Spinal cord (tissue), 10 donors: ENCODE measurements around the gene SLC25A15. TPM values are rescaled to one million over a fixed set of nuclear protein-coding genes. Genes with fewer than 3 reads are reported as not detected.
"Not testable (repeated sequence)": the region's sequence is repeated elsewhere in the genome, so short reads cannot be mapped to it uniquely, and the experiment has no call there.

Experiments
- DNase-seq, 6 donors: peaks; one replicate each; pipeline versions ENCODE4 v3.0.0 to v3.0.0-alpha.2; 2013 to 2015; ENCODE audit warnings: low spot score in 6 of 6, low read depth in 4 of 6
- H3K27ac ChIP-seq: one replicate; pipeline ENCODE4 v1.5.1; 2013; ENCODE audit warnings: low read depth, low read length, control low read depth
- H3K27me3 ChIP-seq: one replicate; pipeline ENCODE4 v1.6.1; 2013; ENCODE audit warnings: low read length; ENCODE audit not compliant: control insufficient read depth, insufficient read depth
- H3K36me3 ChIP-seq: one replicate; pipeline ENCODE4 v1.6.1; 2013; ENCODE audit warnings: low read length; ENCODE audit not compliant: control insufficient read depth, insufficient read depth
- H3K4me1 ChIP-seq: one replicate; pipeline ENCODE4 v1.6.1; 2013; ENCODE audit warnings: low read length; ENCODE audit not compliant: control insufficient read depth, insufficient read depth
- H3K4me3 ChIP-seq: one replicate; pipeline ENCODE4 v1.5.1; 2013; ENCODE audit warnings: low read depth, low read length, control low read depth
- H3K9me3 ChIP-seq: one replicate; pipeline ENCODE4 v1.6.1; 2013; ENCODE audit warnings: low read length; ENCODE audit not compliant: control insufficient read depth, insufficient read depth
- WGBS: methylation state at CpG from one replicate; pipeline ENCODE4 v1.1.5; 2013; ENCODE audit warnings: missing lambda C conversion rate; ENCODE audit not compliant: insufficient coverage; 5-methylcytosine and 5-hydroxymethylcytosine counted together
- polyA plus RNA-seq, 2 donors: library from polyadenylated mRNA; unstranded; fragments of 120-200 nt; gene quantifications; one replicate each; pipeline ENCODE4 v1.2.1, GENCODE V29; 2013; ENCODE audit not compliant: insufficient read length in 2 of 2
- total RNA-seq, 2 donors: library from RNA; depleted of rRNA in 1 of 2; stranded (reverse); fragments of 120-200 nt in 1 of 2; fragments of >200 nt in 1 of 2; gene quantifications; one replicate each; pipeline versions ENCODE4 v1.2.3 to v1.2.4, GENCODE V29; 2013 to 2014
- donor health status: healthy.

SLC25A15 gene
- total and polyA plus RNA-seq, 4 donors: 16.0 to 18.1 (median 17.9) TPM

DNA sequence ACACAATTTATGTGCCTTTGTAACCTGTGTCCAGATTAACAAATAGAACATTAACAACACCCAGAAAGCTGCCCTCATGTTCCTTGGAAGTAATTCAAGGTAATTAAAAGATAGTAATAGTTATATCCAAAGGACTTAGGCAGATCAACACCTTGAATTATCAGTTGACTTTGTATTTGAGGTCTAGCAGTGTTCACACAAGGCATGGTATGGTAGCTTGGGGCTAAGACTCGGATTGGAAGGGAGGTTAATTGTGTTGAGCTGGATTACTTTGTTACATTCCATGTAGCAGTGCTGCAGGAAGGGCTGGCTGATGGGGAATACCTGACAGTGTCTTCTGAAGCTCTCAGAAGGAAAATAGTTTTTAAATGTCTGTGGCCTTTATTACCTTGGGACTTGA is 16.8 kb downstream of the SLC25A15 start:
- WGBS: 100% methylated on average over 1 of the region's 1 CpG
- Histone ChIP-seq H3K36me3 (peaks cover 27% of the 10 kb centered on the region), H3K27ac (no peak overlapping the region), H3K27me3 (no peaks in the 10 kb centered on the region), H3K9me3 (no peaks in the 10 kb centered on the region), H3K4me3 (no peak overlapping the region), H3K4me1 (no peaks in the 10 kb centered on the region)
- DNase-seq: no peak

DNA sequence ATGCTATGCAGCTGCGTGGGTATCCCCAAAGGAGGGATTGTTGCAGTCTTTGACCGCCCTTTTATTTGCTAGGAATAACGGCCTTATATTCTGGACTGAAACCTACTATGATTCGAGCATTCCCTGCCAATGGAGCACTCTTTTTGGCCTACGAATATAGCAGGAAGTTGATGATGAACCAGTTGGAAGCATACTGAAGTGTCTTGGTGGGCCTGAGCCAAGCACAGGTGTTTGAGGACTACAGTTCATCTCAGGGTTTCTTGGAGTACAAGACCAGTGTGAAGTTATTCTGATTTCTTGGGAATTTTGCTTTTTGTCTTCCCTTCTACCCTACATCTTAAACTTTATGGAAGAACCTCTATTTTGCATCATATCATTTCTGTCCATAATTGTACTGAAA is 20.1 kb downstream of the SLC25A15 start:
- no peak for DNase-seq
- WGBS: 100% methylated on average over 5 of the region's 5 CpGs
- no peaks in the 10 kb centered on the region for H3K9me3 ChIP-seq
- H3K36me3 ChIP-seq: peaks cover 38% of the 10 kb centered on the region
- no peak overlapping the region for H3K4me3 ChIP-seq
- H3K27ac ChIP-seq: no peak overlapping the region
- H3K4me1 ChIP-seq: no peaks in the 10 kb centered on the region
- H3K27me3 ChIP-seq: no peaks in the 10 kb centered on the region

GRCh38 chr13:40812102-40812501 is 22.7 kb downstream of the SLC25A15 start:
- Histone ChIP-seq H3K4me1 (no peaks in the 10 kb centered on the region), H3K27ac (no peak overlapping the region), H3K4me3 (no peak overlapping the region), H3K27me3 (no peaks in the 10 kb centered on the region), H3K9me3 (no peaks in the 10 kb centered on the region), H3K36me3 (peaks cover 29% of the 10 kb centered on the region)
- DNase-seq: no peak
- 83% methylated on average over 1 of the region's 4 CpGs for WGBS

DNA sequence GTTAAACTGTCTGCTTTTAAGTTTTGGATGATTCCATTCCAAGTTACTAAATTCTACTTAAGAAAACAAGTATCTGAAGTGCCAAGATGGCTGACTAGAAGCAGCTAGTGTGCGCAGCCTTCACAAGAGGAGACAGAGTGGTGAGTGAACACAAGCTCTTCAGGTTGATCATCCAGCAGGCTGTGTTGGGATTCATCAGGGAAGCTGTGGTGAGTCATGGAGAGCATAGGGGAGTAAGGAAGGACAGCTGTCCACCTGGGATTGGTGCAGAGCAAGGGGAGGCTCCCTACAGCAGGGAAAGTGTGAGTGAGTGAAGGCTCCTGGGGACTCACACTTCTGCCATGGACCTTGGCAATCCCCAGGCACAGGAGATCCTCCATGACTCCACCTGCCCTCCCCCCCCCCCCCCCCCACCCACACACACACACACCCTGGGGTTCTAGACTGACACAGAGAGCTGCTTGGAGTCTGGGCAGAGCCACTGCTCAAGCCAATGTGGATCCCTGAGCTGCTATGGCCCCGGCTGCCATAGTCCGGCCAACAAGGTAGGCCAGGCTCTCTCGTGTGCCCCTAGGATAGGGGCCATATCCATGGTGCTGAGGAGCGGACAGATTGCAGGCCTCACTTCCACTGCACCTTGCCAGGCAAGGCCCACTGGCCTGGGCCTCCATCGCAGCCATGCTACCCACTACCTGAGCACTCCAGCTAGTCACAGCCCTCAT is 23.5 kb downstream of the SLC25A15 start:
- WGBS: over 99% methylated on average over 6 of the region's 6 CpGs
- no peak for DNase-seq
- peaks cover 26% of the 10 kb centered on the region for H3K36me3 ChIP-seq

DNA sequence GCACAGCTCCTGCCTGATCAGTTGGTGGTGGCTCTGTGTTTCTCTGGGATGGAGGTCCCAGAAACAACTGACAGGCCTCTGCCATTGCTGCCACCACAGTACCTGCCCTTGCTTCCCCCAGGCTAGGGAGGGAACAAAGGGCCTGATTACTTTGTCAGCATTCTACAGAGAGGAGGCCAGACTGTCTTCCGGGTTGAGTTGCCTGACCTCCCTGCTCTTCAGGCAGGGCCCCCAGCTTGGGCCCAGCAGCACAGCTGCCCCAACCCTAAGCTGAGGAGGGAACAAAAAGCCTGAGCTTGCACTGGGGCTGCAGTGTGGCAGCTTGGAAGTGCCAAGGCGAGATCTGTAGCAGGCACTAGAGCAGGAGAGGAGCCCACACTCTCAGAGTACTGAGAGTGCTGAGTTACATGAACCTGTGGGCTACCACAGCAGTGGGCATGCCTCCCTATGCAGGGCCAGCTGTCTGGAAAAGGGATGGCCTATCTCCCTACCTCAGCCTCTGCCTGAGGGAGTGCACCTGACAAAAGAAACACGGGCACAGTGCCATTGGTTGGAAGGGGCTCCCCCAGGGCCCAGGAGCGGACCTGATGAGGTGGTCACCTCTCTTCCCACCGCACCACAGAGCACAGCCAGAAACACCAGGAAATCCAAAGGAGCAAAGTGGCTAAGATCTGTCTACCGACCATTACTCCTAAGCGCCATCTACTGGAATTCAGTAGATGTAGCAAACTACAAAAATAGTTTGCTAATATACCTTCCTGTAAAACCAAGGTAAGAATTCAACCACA is 24.4 kb downstream of the SLC25A15 start:
- no peak for DNase-seq
- H3K4me3 ChIP-seq: no peak overlapping the region
- H3K27ac ChIP-seq: no peak overlapping the region
- H3K9me3 ChIP-seq: no peaks in the 10 kb centered on the region
- H3K36me3 ChIP-seq: peaks cover 26% of the 10 kb centered on the region
- no peaks in the 10 kb centered on the region for H3K4me1 ChIP-seq
- H3K27me3 ChIP-seq: no peaks in the 10 kb centered on the region
- WGBS: 100% methylated on average over 5 of the region's 7 CpGs

More for the DNA sequence above, 23.5 kb downstream of the SLC25A15 start:
- H3K4me3 ChIP-seq: no peak overlapping the region
- no peaks in the 10 kb centered on the region for H3K9me3 ChIP-seq
- H3K4me1 ChIP-seq: no peaks in the 10 kb centered on the region
- H3K27ac ChIP-seq: no peak overlapping the region
- H3K27me3 ChIP-seq: no peaks in the 10 kb centered on the region

DNA sequence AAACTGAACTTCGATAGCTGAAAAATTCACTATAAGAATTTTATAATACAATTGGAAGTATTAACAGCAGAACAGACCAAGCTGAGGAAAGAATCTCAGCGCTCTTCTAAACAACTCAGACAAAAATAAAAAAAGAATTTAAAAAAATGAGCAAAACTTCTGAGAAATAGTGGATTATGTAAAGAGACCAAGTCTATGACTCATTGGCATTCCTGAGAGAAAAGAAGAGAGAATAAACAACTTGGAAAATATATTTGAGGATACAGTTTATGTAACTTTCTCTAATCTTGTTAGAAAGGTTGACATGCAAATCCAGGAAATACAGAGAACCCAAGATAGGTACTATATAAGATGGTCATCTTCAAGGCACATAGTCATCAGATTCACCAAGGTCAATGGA is 25.4 kb downstream of the SLC25A15 start:
- Histone ChIP-seq H3K36me3 (peaks cover 25% of the 10 kb centered on the region), H3K9me3 (no peaks in the 10 kb centered on the region), H3K27me3 (no peaks in the 10 kb centered on the region), H3K27ac (no peak overlapping the region), H3K4me1 (no peaks in the 10 kb centered on the region), H3K4me3 (no peak overlapping the region)
- DNase-seq: no peak
- WGBS: no CpG with 5 or more reads among the region's 2 CpGs

DNA sequence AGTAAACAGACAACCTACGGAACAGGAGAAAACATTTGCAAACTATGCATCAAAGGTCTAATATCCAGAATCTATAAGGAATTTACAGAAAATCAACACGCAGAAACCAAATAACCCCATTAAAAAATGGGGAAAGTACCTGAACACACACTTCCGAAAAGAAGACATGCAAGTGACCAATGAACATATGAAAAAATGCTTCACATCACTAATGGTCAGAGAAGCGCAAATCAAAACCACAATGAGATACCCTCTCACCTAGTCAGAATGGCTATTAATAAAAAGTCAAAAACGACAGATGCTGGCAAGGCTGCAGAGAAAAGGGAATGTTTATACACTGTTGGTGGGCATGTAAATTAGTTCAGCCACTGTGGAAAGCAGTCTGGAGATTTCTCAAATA is 29.5 kb downstream of the SLC25A15 start:
- Histone ChIP-seq H3K27me3 (no peaks in the 10 kb centered on the region), H3K4me1 (no peaks in the 10 kb centered on the region), H3K9me3 (no peaks in the 10 kb centered on the region), H3K36me3 (peaks cover 5% of the 10 kb centered on the region), H3K27ac (no peak overlapping the region), H3K4me3 (no peak overlapping the region)
- 87% methylated on average over 3 of the region's 5 CpGs for WGBS
- no peak for DNase-seq

DNA sequence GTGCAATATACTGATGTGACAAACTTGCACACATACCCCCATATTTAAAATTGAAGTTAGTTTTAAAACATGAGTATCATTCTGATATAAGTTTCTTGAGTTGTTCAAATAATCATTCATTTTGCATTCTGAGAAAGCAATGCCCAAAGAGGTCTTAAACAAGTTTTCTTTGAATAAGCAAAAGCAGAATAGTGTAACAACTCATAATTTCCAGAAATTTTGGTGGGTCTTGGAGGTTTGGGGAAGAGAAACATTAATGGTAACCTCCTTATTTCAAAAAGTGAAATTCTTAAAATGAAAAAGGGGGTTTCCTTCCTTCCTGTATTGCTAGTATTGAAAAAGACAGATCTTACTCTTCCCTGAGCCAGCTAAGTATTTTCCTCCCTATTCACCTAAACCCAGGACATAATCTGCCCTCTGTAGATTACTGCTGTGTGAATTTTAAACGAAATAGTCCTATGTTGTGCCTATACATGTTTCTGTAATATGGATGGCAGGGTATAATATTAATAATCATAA is 30.4 kb downstream of the SLC25A15 start:
- no CpG with 5 or more reads among the region's 1 CpG for WGBS
- H3K27me3 ChIP-seq: no peaks in the 10 kb centered on the region
- DNase-seq: no peak
- no peaks in the 10 kb centered on the region for H3K9me3 ChIP-seq
- H3K36me3 ChIP-seq: peaks cover 3% of the 10 kb centered on the region
- H3K4me1 ChIP-seq: no peaks in the 10 kb centered on the region
- no peak overlapping the region for H3K4me3 ChIP-seq
- H3K27ac ChIP-seq: no peak overlapping the region

DNA sequence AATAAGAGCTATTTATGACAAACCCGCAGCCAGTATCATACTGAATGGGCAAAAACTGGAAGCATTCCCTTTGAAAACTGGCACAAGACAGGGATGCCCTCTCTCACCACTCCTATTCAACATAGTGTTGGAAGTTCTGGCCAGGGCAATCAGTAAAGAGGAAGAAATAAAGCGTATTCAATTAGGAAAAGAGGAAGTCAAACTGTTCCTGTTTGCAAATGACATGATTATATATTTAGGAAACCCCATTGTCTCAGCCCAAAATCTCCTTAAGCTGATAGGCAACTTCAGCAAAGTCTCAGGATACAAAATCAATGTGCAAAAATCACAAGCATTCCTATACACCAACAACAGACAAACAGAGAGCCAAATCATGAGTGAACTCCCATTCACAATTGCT is 50.3 kb downstream of the SLC25A15 start:
- H3K27ac ChIP-seq, H3K9me3 ChIP-seq, H3K36me3 ChIP-seq, H3K4me1 ChIP-seq, H3K27me3 ChIP-seq, H3K4me3 ChIP-seq, DNase-seq: not testable (repeated sequence)
- WGBS: no CpG with 5 or more reads among the region's 2 CpGs

GRCh38 chr13:40840955-40841354 is 51.5 kb downstream of the SLC25A15 start:
- not testable (repeated sequence) for H3K4me1 ChIP-seq, H3K9me3 ChIP-seq, H3K36me3 ChIP-seq, H3K4me3 ChIP-seq, H3K27ac ChIP-seq, DNase-seq, H3K27me3 ChIP-seq
- 100% methylated on average over 2 of the region's 2 CpGs for WGBS
